ENCODE data around the gene CDK7.
"Not testable (repeated sequence)": the region's sequence is repeated elsewhere in the genome, so short reads cannot be mapped to it uniquely, and the experiment has no call there.

CDK7 gene

GRCh38 chr5:69237877-69238276, 3.2 kb downstream of the CDK7 start:
- no peak for DNase-seq (ENCODE audit: low read depth)

- DNase-seq (ENCODE audit: low read depth) = no peak
These were observed 4.1 kb downstream of the CDK7 start for GRCh38 chr5:69238760-69239251.

DNA sequence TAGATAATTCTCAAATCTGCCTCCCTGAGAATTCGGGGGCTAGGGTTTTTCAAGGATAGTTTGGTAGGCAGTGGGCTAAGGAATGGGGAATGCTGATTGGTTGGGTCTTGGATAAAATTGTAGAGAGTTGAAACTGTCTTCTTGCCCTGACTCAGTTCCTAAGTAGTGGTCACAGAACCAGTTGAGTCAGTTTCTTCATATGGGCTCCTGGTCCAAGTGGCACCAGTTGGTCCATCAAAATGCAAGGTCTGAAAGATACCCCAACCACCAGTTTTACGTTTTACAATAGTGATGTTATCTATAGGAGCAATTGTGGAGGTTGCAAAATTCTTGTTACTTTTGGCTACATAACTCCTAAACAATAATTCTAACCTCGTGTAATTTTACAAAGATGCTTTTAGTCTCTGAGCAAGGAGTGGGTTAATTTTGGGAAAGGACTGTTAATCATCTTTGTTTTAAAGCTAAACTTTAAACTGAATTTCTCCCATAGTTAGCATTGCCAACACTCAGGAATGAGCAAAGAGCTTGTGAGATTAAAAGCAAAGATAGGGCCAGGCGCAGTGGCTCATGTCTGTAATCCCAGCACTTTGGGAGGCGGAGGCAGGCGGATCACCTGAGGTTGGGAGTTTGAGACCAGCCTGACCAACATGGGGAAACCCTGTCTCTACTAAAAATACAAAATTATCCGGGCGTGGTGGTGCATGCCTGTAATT, 7.7 kb downstream of the CDK7 start:
- DNase-seq (ENCODE audit: low read depth) = no peak

DNA sequence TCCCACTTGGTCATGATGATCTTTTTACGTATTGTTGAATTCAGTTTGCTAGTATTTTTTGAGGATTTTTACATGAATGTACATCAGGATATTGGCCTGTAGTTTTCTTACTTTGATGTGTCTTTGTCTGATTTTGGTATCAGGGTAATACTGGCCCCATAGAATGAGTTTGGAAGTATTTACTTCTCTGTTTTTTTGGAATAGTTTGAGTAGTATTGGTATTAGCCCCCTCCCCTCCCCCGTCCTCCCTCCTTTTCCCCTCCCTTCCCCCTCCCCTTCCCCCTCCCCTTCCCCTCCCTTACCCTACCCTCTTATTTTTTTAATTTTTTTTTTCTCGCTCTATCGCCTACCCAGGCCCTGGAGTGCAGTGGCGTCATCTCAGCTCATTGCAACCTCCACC, 10.3 kb downstream of the CDK7 start:
- no peak for DNase-seq (ENCODE audit: low read depth)

- no peak for DNase-seq (ENCODE audit: low read depth)
These were observed 13.3 kb downstream of the CDK7 start for GRCh38 chr5:69248019-69248418.

GRCh38 chr5:69250593-69250992, 15.9 kb downstream of the CDK7 start:
- no peak for DNase-seq (ENCODE audit: low read depth)

DNA sequence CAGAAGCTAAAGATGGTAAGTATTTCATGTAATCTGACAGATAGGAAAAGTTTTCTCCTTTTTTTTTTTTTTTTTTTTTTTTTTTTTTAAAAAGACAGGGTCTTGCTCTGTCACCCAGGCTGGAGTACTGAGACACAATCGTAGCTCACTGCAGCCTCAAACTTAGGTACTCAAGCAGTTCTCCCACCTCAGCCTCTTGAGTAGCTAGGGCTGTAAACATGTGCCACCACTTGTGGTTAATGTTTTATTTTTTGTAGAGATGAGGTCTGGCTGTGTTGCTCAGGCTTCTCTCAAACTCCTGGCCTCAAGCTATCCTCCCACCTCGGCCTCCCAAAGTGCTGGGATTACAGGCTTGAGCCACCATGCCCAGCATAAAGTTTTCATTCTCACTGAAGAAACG, 17.8 kb downstream of the CDK7 start:
- DNase-seq (ENCODE audit: low read depth) = no peak

- DNase-seq (ENCODE audit: low read depth) = not testable (repeated sequence)
These were observed 21.3 kb downstream of the CDK7 start for GRCh38 chr5:69255940-69256339.

GRCh38 chr5:69257577-69257976, 22.9 kb downstream of the CDK7 start:
- DNase-seq (ENCODE audit: low read depth) = no peak

- no peak for DNase-seq (ENCODE audit: low read depth)
These were observed 26.3 kb downstream of the CDK7 start for GRCh38 chr5:69261034-69261433.

DNA sequence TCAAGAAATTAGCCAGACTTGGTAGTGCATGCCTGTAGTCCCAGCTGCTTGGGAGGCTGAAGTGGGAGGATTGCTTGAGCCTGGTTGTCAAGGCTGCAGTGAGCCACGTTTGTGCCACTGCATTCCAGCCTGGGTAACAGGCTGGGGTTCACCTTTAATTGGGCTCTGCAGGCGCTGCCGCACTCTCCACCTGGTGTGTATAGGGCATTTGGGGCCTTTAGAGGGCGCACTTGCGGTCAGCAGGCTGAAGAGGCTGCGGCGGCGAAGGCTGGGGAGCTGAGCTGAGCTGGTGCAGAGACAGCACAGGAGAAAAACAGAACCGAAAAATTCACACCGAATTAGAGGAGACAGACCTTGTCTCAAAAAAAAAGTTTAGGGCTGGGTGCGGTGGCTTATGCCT, 31.2 kb downstream of the CDK7 start:
- no peak for DNase-seq (ENCODE audit: low read depth)

DNA sequence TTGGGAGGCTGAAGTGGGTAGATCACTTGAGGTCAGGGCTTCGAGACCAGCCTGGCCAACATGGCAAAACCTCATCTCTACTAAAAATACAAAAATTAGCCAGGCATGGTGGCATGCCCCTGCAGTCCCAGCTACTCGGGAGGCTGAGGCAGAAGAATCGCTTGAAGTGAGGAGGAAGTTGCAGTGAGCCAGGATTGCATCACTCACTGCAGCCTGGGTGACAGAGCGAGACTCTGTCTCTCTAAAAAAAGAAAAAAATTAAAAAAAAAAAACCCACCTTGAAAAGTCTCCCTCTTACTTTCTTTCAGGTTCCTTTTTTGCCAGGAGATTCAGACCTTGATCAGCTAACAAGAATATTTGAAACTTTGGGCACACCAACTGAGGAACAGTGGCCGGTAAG, 34.2 kb downstream of the CDK7 start:
- DNase-seq (ENCODE audit: low read depth) = no peak

DNA sequence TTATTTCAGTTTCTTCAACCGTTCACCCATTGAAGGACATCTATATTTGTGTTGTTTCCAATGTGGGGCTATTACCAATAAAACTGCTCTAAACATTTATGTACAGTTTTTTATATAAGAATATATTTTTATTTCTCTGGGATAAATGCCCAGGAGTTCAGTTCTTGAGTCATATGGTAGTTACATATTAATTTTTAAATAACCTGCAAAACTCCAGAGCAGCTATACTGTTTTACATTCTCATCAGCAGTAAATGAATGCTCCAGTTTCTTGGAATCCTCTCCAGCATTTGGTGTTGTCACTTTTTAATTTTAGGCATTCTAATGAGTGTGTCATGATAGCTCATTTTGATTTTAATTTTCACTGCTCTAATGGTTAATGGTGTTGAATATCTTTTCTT, 36.2 kb downstream of the CDK7 start:
- DNase-seq (ENCODE audit: low read depth) = no peak

DNA sequence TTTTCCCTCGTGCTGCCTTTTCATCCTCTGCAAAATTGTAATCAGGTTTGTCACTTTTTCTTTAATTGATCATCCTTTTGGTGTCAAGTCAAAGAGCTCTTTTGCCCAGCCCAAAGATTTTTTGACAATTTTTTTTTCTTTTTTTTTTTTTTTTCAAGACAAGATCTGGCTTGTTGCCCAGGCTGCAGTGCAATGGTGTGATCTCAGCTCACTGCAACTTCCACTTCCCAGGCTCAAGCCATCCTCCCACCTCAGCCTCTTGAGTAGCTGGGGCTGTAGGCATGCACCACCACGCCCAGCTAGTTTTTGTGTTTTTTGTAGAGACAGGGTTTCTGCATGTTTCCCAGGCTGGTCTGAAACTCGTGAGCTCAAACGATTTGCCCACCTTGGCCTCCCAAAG, 36.7 kb downstream of the CDK7 start:
- DNase-seq (ENCODE audit: low read depth) = no peak

- no peak for DNase-seq (ENCODE audit: low read depth)
These were observed 40.9 kb downstream of the CDK7 start for GRCh38 chr5:69275563-69275962.

DNA sequence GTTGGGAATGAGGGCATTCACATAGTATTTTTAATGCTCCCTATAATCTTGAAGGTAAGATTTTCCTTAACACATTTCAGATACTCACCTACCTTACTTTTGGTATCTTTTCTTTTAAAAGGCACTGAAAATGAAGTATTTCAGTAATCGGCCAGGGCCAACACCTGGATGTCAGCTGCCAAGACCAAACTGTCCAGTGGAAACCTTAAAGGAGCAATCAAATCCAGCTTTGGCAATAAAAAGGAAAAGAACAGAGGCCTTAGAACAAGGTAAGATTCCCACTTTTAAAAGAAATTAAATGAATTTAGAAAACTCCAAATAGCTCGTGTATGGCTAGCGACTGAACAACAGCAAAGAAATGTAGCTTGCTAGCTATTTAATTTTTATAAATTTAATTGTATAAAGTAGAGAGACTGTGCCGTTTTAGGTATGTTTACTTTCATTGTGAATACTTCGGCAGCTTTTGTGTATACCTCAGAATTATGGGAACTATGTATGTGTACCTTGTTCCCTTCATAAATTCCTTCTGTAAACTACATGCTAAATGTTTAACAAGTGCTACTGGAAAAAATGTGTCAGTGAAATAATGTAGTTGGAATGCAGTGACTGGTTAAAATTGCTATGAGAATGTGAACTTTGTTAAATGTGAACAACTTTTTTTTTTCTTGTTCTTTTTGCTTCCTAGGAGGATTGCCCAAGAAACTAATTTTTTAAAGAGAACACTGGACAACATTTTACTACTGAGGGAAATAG, 41.9 kb downstream of the CDK7 start:
- no peak for DNase-seq (ENCODE audit: low read depth)

DNA sequence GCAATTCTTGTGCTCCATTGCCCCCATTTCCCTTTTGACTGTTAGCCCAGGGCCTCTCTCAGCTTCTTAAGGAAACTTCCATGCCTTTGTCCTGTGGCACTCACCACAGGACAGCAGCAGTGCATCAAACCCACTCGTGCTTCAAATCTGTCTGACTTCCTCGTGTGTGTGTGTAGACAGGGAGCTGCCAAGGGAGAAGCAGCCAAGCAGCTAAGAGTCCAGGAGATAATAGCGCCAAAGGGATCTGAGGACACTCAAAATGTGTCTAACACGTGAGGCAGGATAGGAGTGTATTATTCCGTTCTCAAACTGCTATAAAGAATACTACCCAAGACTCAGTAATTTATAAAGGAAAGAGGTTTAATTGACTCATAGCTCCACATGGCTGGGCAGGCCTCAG, 44.8 kb downstream of the CDK7 start:
- DNase-seq (ENCODE audit: low read depth) = no peak

GRCh38 chr5:69281114-69281513, 46.4 kb downstream of the CDK7 start:
- no peak for DNase-seq (ENCODE audit: low read depth)

GRCh38 chr5:69284203-69284602, 49.5 kb downstream of the CDK7 start:
- DNase-seq (ENCODE audit: low read depth) = no peak

DNA sequence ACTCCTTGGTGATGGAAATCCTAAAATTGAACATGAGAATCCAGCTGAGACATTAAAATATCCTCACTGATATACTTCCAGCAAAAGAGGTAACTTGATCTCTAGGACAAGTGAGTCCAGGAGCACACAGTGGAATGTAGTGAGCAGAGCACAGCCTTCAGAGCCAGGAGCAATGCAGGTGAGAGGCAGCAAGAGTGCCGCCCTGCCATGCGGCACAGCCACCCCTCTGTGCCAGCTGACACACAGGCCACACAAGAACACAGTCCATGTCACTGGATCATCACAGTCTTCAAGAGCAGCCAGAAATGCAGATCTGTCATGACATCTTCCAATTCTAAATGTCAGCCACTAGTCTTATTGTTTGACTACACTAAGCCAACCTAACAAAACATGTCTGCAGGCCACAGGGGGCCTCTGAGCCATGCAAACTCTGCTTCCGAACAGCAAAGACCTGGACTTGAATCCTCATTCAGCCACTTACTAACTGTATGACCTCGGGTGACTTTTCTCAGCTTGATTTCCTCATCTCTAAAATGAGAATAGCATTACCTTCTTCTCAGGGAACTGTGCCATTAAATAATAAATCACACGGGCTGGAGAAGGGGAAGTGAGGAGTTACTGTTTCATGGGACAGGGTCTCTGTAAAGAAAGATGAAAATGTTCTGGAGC, 50.9 kb downstream of the CDK7 start:
- DNase-seq (ENCODE audit: low read depth) = no peak

DNA sequence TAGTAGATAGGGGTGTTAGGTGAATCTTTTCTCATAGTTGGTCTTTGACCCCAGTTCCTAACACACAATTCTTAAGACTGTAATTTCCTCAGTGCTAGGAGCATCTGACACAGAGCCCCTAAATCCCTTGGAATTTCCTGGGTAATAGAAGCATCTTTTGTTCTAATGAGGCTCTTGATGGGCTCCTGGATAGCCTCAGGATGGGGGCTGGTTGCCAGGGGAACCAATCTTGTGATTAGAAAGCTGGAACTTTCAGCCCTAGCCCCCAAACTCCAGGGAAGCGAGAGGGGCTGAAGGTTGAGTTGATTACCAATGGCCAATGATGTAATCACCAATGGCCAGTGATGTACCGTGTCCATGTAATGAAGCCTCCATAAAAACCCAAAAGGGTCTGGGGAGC, 53.4 kb downstream of the CDK7 start:
- DNase-seq (ENCODE audit: low read depth) = no peak

GRCh38 chr5:69288688-69289087, 54.0 kb downstream of the CDK7 start:
- no peak for DNase-seq (ENCODE audit: low read depth)

DNA sequence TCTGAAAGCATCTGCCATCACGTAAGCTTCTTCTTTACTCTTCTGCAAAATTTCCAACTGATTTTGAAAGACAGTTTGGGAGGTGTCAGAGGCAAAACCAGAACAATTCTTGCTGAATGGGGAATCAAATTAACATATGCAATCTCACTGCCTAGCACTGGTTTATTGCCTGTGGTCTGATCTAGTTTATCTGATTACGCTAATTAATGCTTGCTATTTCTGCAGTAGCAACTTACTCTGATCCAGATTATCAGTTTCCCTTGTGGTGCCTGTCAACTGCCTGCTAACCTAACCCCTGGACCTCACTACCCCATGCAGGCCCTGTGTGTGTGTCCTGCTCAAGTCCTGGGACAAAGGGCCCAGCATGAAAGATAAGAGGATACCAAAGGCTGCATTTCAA, 57.6 kb downstream of the CDK7 start:
- no peak for DNase-seq (ENCODE audit: low read depth)

Data from stimulated activated CD8-positive, alpha-beta memory T cell treated with anti-CD3 and anti-CD28 coated beads, Interleukin-7, amount 100 ng/mL, for 24 hours (primary cell).